WTC11 (cell line): ENCODE results near the gene CDNF. TPM values are rescaled to one million over a fixed set of nuclear protein-coding genes. Genes with fewer than 3 reads are reported as not detected.
"Not testable (repeated sequence)": the region's sequence is repeated elsewhere in the genome, so short reads cannot be mapped to it uniquely, and the experiment has no call there.

Experiments used
- ATAC-seq: fragments of 200-7000 bp; cut with Tn5 transposase; 2 replicates; pipeline ENCODE4 v1.10.0; 2021; ENCODE audit warnings: mild to moderate bottlenecking, moderate library complexity
- CTCF ChIA-PET: fragments of 300-600 bp; sonication (Branson Sonifier 250); formaldehyde crosslinking; loops from one replicate; lab custom pipeline; 2021; ENCODE audit warnings: antibody characterized with exemption; lab: Charles Lee
- POLR2A ChIA-PET: fragments of 350-600 bp; sonication (Branson Sonifier 250); formaldehyde crosslinking; loops from one replicate; lab custom pipeline; 2021; ENCODE audit warnings: antibody characterized with exemption; lab: Charles Lee
- DNase-seq: peaks from one replicate; pipeline ENCODE4 v3.0.0; 2021; ENCODE audit warnings: low spot score
- H3K27ac Mint-ChIP-seq: 2 replicates; pipeline ENCODE4 v1.8.0; 2021; ENCODE audit warnings: mixed read lengths
- H3K27me3 Mint-ChIP-seq: 2 replicates; pipeline ENCODE4 v1.8.0; 2021; ENCODE audit warnings: low read depth, mild to moderate bottlenecking, moderate library complexity, mixed read lengths
- H3K36me3 Mint-ChIP-seq: 2 replicates; pipeline ENCODE4 v1.8.0; 2021; ENCODE audit warnings: mixed read lengths
- H3K4me1 Mint-ChIP-seq: 2 replicates; pipeline ENCODE4 v1.8.0; 2022; ENCODE audit warnings: mixed read lengths
- H3K4me3 Mint-ChIP-seq: 2 replicates; pipeline ENCODE4 v1.8.0; 2021; ENCODE audit warnings: mild to moderate bottlenecking, moderate library complexity, mixed read lengths
- H3K9me3 Mint-ChIP-seq: 2 replicates; pipeline ENCODE4 v1.8.0; 2021; ENCODE audit warnings: mixed read lengths
- CREB1 ChIP-seq: sonication (generic); formaldehyde crosslinking; IDR thresholded peaks from 2 replicates; pipeline ENCODE4 v1.8.0; 2023; ENCODE audit warnings: mild to moderate bottlenecking, missing genetic modification reagents
- FOXK1 ChIP-seq: sonication (generic); formaldehyde crosslinking; IDR thresholded peaks from 2 replicates; pipeline ENCODE4 v1.8.0; 2022; ENCODE audit warnings: mild to moderate bottlenecking, moderate library complexity, missing genetic modification reagents
- IRF2 ChIP-seq: sonication (generic); formaldehyde crosslinking; IDR thresholded peaks from 2 replicates; pipeline ENCODE4 v1.8.0; 2022; ENCODE audit warnings: low read depth, missing genetic modification reagents, borderline replicate concordance
- NFE2L1 ChIP-seq: sonication (generic); formaldehyde crosslinking; IDR thresholded peaks from 2 replicates; pipeline ENCODE4 v1.8.1; 2023; ENCODE audit warnings: missing genetic modification reagents
- ZNF121 ChIP-seq: sonication (generic); formaldehyde crosslinking; IDR thresholded peaks from 2 replicates; pipeline ENCODE4 v1.8.0; 2023; ENCODE audit warnings: missing genetic modification reagents
- ZNF219 ChIP-seq: sonication (generic); formaldehyde crosslinking; IDR thresholded peaks from 2 replicates; pipeline ENCODE4 v1.8.0; 2023; ENCODE audit warnings: missing genetic modification reagents, mild to moderate bottlenecking, borderline replicate concordance
- ZNF416 ChIP-seq: fragments of 250-450 bp; sonication (Bioruptor Pico); IDR thresholded peaks from 2 replicates; pipeline ENCODE4 v1.9.0; 2021; ENCODE audit warnings: mild to moderate bottlenecking, inconsistent platforms
- total RNA-seq: library from RNA; stranded (reverse); gene quantifications from 3 replicates; pipeline ENCODE4 v1.2.3, GENCODE V29; 2021
- TF ChIP-seq, protein P1 (sequence below): fragments of 250-450 bp; sonication (Bioruptor Pico); IDR thresholded peaks from 2 replicates; pipeline ENCODE4 v1.8.0; 2021; ENCODE audit warnings: mild to moderate bottlenecking
- TF ChIP-seq, protein P2 (sequence below): fragments of 250-450 bp; sonication (Bioruptor Pico); conservative IDR thresholded peaks from 2 replicates; pipeline ENCODE4 v1.9.0; 2021; ENCODE audit warnings: mild to moderate bottlenecking
- TF ChIP-seq, protein P3 (sequence below): sonication (generic); formaldehyde crosslinking; IDR thresholded peaks from 2 replicates; pipeline ENCODE4 v1.8.1; 2023; ENCODE audit warnings: mild to moderate bottlenecking, missing genetic modification reagents
- TF ChIP-seq, protein P4 (sequence below): sonication (generic); formaldehyde crosslinking; IDR thresholded peaks from 2 replicates; pipeline ENCODE4 v1.8.1; 2022; ENCODE audit warnings: mild to moderate bottlenecking, moderate library complexity, missing genetic modification reagents
- TF ChIP-seq, protein P5 (sequence below): sonication (generic); formaldehyde crosslinking; IDR thresholded peaks from 2 replicates; pipeline ENCODE4 v1.8.1; 2022; ENCODE audit warnings: low read depth, missing genetic modification reagents, borderline replicate concordance
- TF ChIP-seq, protein P6 (sequence below): fragments of 250-450 bp; sonication (Bioruptor Pico); IDR thresholded peaks from 2 replicates; pipeline ENCODE4 v1.9.0; 2021; ENCODE audit warnings: mild to moderate bottlenecking
- TF ChIP-seq, protein P7 (sequence below): sonication (generic); formaldehyde crosslinking; IDR thresholded peaks from 2 replicates; pipeline ENCODE4 v1.8.1; 2023; ENCODE audit warnings: mild to moderate bottlenecking, missing genetic modification reagents, borderline replicate concordance

The CDNF gene
- total RNA-seq, 1 experiment from 2014 or later, result 1.4 TPM

DNA sequence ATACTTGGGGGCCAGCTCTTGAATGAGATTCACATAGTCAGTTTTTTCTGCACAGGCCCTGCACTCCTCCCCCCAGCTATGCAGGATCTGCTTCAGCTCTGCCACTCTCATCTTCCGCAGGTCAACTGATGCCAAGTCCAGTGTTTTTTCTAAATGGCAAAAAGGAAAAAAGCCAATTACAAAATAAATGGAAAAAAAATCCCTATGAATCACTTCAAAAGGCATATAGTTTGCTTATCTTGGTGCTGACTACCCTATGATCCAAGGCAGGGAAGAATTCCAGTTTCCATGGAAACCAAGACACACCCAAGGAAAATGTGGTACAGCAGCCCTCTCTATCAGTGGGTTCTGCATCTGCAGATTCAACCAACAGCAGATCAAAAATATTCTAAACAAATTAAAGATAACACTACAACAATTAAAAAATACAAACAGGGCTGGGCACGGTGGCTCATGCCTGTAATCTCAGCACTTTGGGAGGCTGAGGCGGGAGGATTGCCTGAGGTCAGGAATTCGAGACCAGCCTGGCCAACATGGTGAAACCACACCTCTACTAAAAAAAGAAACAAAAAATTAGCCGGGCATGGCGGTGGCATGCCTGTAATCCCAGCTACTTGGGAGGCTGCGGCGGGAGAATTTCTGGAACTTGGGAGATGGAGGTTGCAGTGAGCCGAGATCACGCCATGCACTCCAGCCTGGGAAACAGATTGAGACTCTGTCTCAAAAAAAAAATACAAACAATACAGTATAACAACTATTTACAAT lies 17.6 kb downstream of the CDNF start (continued):
- TF ChIP-seq, protein P1, sequence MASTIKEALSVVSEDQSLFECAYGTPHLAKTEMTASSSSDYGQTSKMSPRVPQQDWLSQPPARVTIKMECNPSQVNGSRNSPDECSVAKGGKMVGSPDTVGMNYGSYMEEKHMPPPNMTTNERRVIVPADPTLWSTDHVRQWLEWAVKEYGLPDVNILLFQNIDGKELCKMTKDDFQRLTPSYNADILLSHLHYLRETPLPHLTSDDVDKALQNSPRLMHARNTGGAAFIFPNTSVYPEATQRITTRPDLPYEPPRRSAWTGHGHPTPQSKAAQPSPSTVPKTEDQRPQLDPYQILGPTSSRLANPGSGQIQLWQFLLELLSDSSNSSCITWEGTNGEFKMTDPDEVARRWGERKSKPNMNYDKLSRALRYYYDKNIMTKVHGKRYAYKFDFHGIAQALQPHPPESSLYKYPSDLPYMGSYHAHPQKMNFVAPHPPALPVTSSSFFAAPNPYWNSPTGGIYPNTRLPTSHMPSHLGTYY, result no peak

DNA sequence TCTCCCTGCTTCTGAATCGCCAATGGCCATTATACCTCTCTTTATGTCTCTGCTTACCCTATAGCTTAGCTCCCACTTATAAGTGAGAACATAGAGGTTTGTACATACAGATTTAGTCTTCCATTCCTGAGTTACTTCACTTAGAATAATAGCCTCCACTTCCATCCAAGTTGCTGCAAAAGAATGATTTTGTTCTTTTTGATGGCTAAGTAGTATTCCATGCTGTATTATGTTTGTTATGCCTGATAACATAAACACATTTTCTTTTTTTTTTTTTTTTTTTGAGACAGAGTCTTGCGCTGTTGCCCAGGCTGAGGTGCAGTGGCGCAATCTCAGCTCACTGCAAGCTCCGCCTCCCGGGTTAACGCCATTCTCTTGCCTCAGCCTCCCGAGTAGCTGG lies 21.1 kb downstream of the CDNF start:
- POLR2A ChIA-PET, H3K27ac Mint-ChIP-seq, H3K27me3 Mint-ChIP-seq, DNase-seq, ATAC-seq, H3K4me3 Mint-ChIP-seq, H3K36me3 Mint-ChIP-seq, H3K9me3 Mint-ChIP-seq, CTCF ChIA-PET: not testable (repeated sequence)
- H3K4me1 Mint-ChIP-seq, result peaks cover 17% of the 10 kb centered on the region

DNA sequence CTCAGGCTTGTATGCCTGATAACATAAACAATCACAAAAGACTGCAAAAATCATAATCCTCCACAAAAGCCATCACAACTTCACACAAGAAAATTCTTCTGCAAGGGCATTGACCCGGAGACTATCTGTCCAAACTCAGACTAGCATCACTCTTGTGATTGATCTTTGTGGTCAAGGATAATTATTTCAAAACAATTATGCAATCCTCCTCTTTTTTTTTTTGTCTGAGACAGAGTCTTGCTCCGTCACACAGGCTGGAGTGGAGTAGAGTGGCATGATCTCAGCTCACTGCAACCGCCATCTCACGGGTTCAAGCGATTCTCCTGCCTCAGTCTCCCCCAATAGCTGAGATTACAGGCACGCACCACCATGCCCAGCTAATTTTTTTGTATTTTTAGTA lies 22.2 kb downstream of the CDNF start:
- TF ChIP-seq NFE2L1 (CRISPR knock-in tag) (no peak), ZNF416 (no peak), ZNF219 (CRISPR knock-in tag) (no peak), CREB1 (CRISPR knock-in tag) (no peak), ZNF121 (CRISPR knock-in tag) (no peak), FOXK1 (CRISPR knock-in tag) (no peak), IRF2 (CRISPR knock-in tag) (no peak)
- TF ChIP-seq, protein P2, sequence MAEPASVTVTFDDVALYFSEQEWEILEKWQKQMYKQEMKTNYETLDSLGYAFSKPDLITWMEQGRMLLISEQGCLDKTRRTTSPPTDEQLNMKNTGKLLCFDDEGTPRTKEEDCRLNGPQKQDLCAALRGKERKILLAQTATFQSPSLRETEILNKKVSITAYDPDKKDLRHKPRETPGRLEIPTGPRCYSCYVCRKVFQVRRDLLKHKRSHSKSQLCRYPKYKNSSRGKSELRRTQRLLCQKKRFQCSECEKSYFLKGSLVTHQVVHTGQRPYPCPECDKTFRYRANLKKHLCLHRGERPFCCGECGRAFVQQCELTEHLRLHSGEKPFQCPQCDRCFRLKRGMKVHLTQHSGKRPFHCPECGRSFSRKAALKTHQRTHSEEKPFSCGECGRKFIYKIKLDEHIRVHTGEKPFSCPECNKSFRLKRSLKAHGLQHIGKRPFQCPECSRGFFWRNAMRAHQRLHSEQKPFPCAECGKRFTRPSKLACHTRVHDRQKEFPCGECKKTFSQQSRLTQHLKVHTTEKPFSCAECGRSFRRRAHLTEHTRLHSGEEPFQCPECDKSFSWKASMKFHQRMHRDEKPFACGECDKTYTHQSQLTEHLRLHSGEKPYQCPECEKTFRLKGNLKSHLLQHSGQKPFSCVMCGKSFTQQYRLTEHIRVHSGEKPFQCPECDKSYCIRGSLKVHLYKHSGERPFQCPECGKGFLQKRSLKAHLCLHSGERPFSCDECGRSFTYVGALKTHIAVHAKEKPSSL, result no peak
- TF ChIP-seq, protein P3, sequence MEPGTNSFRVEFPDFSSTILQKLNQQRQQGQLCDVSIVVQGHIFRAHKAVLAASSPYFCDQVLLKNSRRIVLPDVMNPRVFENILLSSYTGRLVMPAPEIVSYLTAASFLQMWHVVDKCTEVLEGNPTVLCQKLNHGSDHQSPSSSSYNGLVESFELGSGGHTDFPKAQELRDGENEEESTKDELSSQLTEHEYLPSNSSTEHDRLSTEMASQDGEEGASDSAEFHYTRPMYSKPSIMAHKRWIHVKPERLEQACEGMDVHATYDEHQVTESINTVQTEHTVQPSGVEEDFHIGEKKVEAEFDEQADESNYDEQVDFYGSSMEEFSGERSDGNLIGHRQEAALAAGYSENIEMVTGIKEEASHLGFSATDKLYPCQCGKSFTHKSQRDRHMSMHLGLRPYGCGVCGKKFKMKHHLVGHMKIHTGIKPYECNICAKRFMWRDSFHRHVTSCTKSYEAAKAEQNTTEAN, result no peak
- TF ChIP-seq, protein P4, sequence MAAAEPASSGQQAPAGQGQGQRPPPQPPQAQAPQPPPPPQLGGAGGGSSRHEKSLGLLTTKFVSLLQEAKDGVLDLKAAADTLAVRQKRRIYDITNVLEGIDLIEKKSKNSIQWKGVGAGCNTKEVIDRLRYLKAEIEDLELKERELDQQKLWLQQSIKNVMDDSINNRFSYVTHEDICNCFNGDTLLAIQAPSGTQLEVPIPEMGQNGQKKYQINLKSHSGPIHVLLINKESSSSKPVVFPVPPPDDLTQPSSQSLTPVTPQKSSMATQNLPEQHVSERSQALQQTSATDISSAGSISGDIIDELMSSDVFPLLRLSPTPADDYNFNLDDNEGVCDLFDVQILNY (CRISPR knock-in tag), result no peak
- TF ChIP-seq, protein P5, sequence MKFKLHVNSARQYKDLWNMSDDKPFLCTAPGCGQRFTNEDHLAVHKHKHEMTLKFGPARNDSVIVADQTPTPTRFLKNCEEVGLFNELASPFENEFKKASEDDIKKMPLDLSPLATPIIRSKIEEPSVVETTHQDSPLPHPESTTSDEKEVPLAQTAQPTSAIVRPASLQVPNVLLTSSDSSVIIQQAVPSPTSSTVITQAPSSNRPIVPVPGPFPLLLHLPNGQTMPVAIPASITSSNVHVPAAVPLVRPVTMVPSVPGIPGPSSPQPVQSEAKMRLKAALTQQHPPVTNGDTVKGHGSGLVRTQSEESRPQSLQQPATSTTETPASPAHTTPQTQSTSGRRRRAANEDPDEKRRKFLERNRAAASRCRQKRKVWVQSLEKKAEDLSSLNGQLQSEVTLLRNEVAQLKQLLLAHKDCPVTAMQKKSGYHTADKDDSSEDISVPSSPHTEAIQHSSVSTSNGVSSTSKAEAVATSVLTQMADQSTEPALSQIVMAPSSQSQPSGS (CRISPR knock-in tag), result no peak
- TF ChIP-seq, protein P6, sequence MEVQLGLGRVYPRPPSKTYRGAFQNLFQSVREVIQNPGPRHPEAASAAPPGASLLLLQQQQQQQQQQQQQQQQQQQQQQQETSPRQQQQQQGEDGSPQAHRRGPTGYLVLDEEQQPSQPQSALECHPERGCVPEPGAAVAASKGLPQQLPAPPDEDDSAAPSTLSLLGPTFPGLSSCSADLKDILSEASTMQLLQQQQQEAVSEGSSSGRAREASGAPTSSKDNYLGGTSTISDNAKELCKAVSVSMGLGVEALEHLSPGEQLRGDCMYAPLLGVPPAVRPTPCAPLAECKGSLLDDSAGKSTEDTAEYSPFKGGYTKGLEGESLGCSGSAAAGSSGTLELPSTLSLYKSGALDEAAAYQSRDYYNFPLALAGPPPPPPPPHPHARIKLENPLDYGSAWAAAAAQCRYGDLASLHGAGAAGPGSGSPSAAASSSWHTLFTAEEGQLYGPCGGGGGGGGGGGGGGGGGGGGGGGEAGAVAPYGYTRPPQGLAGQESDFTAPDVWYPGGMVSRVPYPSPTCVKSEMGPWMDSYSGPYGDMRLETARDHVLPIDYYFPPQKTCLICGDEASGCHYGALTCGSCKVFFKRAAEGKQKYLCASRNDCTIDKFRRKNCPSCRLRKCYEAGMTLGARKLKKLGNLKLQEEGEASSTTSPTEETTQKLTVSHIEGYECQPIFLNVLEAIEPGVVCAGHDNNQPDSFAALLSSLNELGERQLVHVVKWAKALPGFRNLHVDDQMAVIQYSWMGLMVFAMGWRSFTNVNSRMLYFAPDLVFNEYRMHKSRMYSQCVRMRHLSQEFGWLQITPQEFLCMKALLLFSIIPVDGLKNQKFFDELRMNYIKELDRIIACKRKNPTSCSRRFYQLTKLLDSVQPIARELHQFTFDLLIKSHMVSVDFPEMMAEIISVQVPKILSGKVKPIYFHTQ (CRISPR knock-in tag), result no peak
- TF ChIP-seq, protein P7, sequence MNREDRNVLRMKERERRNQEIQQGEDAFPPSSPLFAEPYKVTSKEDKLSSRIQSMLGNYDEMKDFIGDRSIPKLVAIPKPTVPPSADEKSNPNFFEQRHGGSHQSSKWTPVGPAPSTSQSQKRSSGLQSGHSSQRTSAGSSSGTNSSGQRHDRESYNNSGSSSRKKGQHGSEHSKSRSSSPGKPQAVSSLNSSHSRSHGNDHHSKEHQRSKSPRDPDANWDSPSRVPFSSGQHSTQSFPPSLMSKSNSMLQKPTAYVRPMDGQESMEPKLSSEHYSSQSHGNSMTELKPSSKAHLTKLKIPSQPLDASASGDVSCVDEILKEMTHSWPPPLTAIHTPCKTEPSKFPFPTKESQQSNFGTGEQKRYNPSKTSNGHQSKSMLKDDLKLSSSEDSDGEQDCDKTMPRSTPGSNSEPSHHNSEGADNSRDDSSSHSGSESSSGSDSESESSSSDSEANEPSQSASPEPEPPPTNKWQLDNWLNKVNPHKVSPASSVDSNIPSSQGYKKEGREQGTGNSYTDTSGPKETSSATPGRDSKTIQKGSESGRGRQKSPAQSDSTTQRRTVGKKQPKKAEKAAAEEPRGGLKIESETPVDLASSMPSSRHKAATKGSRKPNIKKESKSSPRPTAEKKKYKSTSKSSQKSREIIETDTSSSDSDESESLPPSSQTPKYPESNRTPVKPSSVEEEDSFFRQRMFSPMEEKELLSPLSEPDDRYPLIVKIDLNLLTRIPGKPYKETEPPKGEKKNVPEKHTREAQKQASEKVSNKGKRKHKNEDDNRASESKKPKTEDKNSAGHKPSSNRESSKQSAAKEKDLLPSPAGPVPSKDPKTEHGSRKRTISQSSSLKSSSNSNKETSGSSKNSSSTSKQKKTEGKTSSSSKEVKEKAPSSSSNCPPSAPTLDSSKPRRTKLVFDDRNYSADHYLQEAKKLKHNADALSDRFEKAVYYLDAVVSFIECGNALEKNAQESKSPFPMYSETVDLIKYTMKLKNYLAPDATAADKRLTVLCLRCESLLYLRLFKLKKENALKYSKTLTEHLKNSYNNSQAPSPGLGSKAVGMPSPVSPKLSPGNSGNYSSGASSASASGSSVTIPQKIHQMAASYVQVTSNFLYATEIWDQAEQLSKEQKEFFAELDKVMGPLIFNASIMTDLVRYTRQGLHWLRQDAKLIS (CRISPR knock-in tag), result no peak
- peaks cover 3% of the 10 kb centered on the region for H3K9me3 Mint-ChIP-seq
- H3K36me3 Mint-ChIP-seq, result no peaks in the 10 kb centered on the region
- H3K27me3 Mint-ChIP-seq, result no peaks in the 10 kb centered on the region
- POLR2A ChIA-PET, result no interaction called here
- no peak overlapping the region for H3K27ac Mint-ChIP-seq
- H3K4me1 Mint-ChIP-seq, result peaks cover 17% of the 10 kb centered on the region
- H3K4me3 Mint-ChIP-seq, result no peak overlapping the region
- DNase-seq (no peak), ATAC-seq (no peak)
- CTCF ChIA-PET, result no interaction called here
